IMR-90 (cell line): ENCODE results near the gene MYBPC3.

Source experiments
- BHLHE40 ChIP-seq: fragments of 150-350 bp; IDR thresholded peaks from 2 replicates; pipeline ENCODE4 v1.6.1; 2016; ENCODE audit warnings: mild to moderate bottlenecking, low read depth, low read length
- CEBPB ChIP-seq: IDR thresholded peaks from 2 replicates; pipeline ENCODE4 v1.6.1; 2012; ENCODE audit warnings: low read depth, low read length, improper control_type of control experiment
- FOS ChIP-seq: fragments of 150-350 bp; IDR thresholded peaks from 2 replicates; pipeline ENCODE4 v1.6.1; 2016; ENCODE audit warnings: low read depth, low read length
- POLR2A ChIP-seq: IDR thresholded peaks from 2 replicates; pipeline ENCODE4 v1.6.1; 2012; ENCODE audit warnings: mild to moderate bottlenecking, low read depth, low read length
- RAD21 ChIP-seq: IDR thresholded peaks from 2 replicates; pipeline ENCODE4 v1.6.1; 2012; ENCODE audit warnings: low read length, improper control_type of control experiment
- RCOR1 ChIP-seq: IDR thresholded peaks from 2 replicates; pipeline ENCODE4 v1.6.1; 2012; ENCODE audit warnings: mild to moderate bottlenecking, low read length, improper control_type of control experiment; ENCODE audit not compliant: insufficient replicate concordance
- RFX5 ChIP-seq: IDR thresholded peaks from 2 replicates; pipeline ENCODE4 v1.8.0; 2012; ENCODE audit warnings: low read depth, mild to moderate bottlenecking, low read length, moderate library complexity
- TF ChIP-seq, protein P1 (sequence below): conservative IDR thresholded peaks from 2 replicates; pipeline ENCODE4 v1.5.1; 2012; ENCODE audit warnings: mild to moderate bottlenecking, low read depth, low read length, improper control_type of control experiment

- no peak for TF ChIP-seq RCOR1
- TF ChIP-seq, protein P1, sequence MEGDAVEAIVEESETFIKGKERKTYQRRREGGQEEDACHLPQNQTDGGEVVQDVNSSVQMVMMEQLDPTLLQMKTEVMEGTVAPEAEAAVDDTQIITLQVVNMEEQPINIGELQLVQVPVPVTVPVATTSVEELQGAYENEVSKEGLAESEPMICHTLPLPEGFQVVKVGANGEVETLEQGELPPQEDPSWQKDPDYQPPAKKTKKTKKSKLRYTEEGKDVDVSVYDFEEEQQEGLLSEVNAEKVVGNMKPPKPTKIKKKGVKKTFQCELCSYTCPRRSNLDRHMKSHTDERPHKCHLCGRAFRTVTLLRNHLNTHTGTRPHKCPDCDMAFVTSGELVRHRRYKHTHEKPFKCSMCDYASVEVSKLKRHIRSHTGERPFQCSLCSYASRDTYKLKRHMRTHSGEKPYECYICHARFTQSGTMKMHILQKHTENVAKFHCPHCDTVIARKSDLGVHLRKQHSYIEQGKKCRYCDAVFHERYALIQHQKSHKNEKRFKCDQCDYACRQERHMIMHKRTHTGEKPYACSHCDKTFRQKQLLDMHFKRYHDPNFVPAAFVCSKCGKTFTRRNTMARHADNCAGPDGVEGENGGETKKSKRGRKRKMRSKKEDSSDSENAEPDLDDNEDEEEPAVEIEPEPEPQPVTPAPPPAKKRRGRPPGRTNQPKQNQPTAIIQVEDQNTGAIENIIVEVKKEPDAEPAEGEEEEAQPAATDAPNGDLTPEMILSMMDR = no peak
- TF ChIP-seq FOS = no peak
- TF ChIP-seq POLR2A = no peak
- no peak for TF ChIP-seq CEBPB
- TF ChIP-seq RAD21 = no peak
- TF ChIP-seq RFX5 = no peak
- no peak for TF ChIP-seq BHLHE40
Measured at GRCh38 chr11:47361419-47361818, 8.9 kb upstream of the MYBPC3 start.
